NCI-H2107 treated with DMSO at 0.1 percent for 48 hours (cell line): Measurements from ENCODE around the gene TRAF5.
"Not testable (repeated sequence)": the region's sequence is repeated elsewhere in the genome, so short reads cannot be mapped to it uniquely, and the experiment has no call there.

Source experiments
- DNase-seq: peaks from one replicate; lab custom pipeline; 2025; ENCODE audit not compliant: unreplicated experiment; lab: John Stamatoyannopoulos, UW

The TRAF5 gene

DNA sequence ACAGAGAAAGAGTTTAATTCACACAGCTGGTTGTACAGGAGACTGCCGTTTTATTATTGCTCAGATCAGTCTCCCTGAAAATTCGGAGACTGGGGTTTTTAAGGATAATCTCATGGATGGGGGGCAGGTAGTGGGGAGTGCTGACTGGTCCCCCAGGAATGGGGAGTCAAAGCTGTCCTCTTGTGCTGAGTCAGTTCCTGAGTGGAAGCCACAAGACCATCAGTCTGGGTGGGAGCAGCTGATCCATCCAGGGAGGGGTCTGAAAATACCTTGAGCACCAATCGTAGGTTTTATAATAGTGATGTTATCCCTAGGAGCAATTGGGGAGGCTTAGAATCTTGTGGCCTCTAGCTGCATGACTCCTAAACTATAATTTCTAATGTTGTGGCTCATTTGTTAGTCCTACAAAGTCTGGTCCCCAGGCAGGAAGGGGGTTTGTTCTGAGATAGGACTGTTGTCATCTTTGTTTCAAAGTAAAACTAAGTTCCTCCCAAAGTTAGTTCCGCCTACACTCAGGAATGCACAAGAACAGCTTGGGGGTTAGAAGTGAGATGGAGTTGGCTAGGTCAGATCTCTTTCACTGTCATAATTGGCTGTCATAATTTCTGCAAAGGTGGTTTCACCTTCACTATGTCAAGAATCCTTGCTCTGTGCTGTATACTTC is 50.3 kb downstream of the TRAF5 start:
- no peak for DNase-seq

DNA sequence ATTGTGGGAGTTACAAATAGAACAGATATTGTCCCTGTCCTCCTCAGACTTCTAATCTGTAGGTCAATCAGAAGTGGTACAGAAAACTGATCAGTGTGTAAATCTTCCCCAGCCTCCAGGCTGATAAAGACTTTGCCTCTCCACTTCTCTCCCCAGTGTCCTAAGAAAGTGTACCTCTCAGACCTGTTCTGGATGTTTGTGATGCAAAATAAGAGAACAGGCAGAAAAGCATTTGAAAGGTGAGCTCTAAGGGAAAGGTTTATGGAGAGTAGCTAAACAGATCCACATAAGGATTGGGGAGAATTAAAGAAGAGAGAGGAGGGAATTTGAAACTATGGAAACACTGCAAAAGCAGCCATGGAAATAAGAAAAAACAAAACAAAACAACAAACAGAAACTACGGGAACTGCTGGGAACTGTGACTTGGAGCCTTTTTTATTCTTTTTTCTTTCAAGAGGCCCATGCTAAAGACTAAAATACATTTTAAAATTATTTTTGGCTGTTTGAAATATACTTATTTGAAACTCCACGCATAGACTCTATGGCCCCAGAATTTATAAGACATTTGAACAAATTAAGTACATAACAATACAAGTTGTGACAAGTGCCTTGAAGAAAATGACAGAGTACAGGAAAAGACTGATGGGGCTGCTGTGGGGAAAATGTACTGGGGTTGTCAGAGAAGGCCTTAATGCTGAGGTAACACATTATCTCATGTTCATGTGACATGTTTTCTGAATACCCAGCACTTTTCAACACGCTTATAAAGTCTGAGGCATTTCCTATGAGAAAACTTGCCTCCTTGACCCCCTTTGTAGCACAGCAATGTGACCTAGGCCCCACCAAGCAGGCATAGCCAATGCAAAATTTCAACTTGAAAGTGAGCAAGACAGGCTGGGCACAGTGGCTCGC is 51.2 kb downstream of the TRAF5 start:
- DNase-seq: no peak

DNA sequence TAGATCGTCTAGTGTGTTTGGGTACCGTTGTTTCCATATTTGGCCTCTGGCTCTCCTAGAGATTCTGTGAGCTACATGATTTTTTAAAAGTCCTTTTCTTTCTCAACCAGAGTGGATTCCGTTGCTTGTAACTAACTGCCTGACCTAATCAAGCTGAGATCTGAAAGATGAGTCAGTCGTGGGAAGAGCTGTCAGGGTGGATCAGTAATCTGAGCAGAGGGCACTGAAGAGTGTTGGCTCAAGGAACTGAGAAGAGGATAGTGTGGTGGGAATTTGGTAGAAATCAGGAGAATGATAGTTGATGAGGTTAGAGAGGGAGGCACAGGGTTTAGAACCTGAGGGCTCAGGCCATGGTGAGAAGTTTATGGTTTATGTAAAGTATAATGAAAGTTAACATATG is 52.2 kb downstream of the TRAF5 start:
- DNase-seq: no peak

DNA sequence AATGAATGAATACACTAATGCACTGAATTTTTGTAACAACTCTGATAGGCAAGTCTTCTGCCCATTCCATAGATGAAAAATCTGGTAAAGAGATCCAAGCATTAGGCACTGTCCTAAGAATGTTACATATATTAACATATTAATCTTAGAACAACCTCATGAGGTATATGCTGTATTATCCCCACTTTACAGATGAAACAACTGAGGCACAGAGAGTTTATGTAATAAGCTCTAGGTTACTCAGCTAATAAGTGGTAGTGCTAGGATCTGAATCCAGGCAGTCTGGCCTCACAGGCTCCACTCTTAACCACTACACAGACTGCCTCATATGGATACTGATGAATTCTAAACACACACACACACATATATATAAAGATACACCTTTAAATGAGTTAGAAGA is 52.8 kb downstream of the TRAF5 start:
- DNase-seq: no peak

DNA sequence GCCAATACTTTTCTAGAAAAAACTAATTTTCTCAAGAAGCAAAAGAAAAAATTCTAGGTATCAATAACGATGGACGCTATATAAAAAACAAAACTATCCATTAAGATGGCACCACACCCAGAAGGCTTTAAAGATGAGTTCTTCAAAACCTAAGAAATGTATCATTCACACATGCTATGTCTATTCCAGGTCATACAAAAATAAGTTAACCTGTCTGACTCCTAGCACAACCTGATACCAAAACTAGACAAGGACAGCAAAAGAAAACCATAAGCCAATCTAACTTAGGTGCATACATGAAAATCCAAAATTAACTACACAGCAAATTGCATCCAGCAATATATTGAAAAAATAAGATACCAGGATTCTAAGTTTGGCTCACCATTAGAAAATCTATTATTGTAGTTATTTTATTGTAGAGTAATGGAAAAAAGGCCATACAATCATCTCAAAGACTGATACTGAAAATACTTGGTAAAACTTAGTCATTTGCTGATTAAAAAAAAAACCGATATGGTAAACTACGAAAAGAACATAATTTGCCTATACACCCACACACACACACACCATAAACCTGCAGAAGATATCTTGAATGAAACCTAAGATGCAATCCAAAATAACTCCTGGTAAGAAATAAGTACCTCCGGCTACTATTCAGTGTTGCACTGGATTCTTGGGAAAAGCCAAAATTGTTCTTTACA is 55.0 kb downstream of the TRAF5 start:
- DNase-seq: no peak

DNA sequence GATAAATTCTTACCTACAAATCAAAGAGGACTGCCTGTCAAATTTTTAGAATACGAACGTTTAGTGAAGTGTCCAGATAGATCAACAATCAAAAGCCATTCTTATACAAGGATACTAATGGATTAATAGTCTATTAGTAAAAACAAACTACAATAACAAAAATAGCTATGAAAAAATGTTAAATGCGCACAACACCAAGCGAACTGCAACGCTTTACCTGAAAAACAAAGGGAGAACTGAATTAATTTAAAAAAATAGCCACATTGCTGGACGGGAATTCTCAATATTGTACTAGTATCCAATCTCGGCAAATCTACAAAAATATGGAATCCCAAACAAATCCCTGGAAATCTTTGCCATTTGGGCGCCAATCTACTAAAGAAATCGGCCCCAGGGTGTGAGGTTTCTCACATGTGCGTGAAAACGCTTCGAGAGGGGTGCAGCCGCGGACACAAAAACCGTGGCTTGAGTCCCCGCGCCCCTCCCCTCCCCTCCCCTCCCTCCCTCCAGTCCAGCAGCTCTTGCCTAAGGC is 55.6 kb downstream of the TRAF5 start:
- no peak for DNase-seq

DNA sequence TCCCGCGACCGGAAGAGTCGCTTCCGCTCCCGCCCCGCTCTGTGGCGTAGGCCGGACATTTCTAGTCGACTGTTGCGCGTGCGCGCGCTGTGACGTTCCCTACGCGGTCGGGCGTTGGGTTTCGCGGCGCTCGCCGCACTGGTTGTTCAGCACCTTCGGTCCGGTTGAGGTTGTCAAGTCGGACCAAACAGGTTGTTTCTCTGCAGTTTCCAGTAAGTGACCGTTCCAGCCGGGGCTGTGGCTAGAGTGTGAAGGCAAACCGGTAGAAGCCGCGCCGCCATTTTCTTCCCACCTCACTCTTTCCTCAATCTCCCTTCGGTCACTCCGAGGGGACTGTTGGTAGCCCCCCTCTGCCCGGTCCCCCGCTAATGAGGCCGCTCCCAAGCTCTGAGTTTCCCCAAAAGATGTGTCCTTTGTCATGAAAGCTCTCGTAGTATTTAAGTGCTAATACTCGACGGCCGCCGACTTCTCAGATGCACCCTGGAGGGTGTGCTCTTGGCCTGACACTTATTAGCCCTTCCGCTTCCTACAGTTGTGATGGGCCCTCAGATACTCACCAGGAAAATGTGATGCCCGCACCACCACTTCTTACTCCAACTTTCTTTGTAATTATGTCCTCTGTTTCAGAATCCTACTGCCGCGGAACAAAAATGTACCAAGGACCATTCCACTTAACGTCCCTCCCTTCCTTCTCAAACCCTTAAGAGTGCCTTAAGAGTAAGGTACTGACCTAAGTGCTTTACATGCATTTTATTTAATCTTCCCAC is 56.3 kb downstream of the TRAF5 start:
- peak; percentile 61 for DNase-seq

DNA sequence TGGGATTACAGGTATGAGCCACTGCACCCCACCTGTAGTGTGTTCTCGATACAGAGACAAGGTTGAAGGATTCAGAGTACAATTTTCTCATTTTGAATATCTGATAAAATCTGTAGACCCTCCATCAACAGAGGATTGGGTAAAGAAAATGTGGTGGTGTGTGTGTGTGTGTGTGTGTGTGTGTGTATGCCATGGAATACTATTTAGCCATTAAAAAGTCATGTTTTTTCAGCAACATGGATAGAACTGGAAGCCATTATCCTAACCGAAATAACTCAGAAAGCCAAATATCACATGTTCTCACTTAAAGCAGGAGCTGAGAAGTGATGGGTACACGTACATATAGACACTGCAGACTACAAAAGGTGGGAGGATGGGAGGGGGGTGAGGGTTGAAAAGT is 57.9 kb downstream of the TRAF5 start:
- DNase-seq: no peak

DNA sequence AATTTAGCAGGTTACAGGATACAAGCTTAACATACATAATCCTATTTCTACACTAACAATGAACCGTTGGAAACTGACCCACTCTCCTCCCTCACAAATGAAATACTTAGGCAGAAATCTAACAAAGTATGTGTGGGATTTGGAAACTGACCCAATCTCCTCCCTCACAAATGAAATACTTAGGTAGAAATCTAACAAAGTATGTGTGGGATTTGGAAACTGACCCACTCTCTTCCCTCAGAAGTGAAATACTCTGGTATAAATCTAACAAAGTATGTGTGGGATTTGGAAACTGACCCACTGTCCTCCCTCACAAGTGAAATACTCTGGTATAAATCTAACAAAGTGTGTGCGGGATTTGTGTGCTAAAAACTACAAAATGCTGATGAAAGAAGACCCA is 60.3 kb downstream of the TRAF5 start:
- no peak for DNase-seq

DNA sequence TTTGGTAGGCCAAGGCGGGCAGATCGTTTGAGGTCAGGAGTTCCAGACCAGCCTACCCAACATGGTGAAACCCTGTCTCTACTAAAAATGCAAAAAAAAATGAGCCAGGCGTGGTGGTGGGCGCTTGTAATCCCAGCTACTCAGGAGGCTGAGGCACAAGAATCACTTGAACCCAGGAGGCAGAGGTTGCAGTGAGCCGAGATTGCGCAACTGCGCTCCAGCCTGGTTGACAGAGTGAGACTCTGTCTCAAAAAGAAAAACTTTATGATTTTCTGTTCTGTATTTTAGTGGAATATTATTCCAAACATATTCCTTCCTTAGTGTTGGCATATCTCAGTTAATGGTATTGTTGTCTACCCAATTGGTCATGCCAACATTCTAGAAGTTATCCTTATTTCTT is 64.2 kb downstream of the TRAF5 start:
- not testable (repeated sequence) for DNase-seq

DNA sequence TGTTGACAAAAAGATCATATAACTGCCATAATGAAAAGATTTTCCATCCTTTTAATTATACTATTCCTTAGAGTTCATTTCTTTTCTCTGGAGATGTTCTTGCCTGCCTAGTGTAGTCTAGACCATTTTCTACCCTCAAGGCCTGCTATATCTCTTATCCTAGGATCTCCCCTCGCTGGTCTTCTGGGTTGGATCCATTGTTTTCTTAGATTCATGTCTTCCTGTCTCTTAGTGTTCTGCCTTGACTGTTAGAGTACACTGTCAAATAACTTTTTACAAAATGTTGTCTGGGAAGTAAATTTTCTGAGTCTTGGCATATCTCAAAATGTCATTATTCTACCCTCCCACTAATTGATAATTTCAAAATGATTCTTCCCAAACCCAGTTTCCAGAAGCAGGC is 66.6 kb downstream of the TRAF5 start:
- no peak for DNase-seq

DNA sequence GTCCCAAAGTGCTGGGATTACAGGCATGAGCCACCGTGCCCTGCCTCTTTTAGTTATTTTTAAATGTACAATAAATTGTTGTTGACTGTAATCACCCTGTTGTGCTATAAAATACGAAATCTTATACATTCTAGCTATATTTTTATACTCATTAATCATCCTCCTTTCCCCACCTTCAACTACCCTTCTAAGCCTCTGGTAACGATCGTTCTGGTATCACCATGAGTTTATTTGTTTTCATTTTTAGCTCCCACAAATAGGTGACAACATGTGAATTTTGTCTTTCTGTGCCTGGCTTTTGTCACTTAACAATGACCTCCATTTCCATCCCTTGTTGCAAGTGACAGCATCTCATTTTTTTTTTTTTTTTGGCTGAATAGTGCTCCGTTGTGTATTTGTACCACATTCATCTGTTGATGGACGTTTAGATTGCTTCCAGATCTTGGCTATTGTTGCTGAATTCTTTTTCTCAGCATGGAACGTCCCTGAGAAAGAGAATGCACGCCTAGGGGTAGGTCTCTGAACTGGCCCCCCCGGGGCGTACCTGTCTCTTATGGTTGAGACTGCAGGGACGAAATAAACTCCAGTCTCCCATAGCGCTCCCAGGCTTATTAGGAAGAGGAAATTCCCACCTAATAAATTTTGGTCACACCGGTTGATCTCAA is 71.8 kb downstream of the TRAF5 start:
- DNase-seq: not testable (repeated sequence)

DNA sequence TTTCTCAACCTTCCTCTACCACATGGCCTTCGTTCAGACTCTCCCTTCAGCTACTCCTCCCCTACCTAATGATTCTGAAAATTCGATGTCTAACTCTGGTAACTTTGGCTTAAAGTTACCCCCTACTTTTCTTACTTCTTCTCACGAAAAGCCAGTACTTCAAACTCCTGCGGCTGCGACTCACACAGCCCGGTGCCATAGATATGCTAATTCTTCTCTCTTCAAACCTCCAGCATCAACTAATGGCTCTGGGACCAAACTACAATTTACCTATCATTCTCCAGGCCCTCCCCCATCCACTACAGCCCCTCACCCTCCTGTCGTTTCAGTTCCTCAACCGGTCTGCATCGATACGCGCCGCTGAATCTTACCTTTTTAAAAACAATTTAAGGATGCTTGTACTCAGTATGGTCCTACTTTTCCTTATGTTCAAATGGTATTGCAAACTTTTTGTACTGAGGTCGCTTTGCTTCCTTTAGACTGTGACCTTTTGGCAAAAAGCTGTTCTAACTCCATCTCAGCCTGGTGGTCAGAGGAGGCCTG is 73.3 kb downstream of the TRAF5 start:
- DNase-seq: not testable (repeated sequence)

DNA sequence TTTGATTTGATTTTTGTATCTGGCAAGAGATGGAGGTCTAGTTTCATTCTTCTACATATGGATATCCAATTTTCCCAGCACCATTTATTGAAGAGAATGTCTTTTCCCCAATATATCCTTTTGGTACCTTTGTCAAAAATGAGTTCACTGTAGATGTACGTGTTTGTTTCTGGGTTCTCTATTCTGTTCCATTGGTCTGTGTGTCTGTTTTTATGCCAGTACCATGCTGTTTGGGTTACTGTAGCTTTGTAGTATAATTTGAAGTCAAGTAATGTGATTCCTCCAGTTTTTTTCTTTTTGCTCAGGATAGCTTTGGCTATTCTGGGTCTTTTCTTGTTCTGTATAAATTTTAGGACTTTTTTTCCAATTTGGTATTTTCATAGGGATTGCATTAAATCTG is 75.1 kb downstream of the TRAF5 start:
- not testable (repeated sequence) for DNase-seq

DNA sequence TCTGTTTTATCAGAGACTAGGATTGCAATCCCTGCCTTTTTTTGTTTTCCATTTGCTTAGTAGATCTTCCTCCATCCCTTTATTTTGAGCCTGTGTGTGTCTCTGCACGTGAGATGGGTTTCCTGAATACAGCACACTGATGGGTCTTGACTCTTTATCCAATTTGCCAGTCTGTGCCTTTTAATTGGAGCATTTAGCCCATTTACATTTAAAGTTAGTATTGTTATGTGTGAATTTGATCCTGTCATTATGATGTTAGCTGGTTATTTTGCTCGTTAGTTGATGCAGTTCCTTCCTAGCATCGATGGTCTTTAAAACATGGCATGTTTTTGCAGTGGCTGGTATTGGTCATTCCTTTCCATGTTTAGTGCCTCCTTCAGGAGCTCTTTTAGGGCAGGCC is 79.5 kb downstream of the TRAF5 start:
- not testable (repeated sequence) for DNase-seq

DNA sequence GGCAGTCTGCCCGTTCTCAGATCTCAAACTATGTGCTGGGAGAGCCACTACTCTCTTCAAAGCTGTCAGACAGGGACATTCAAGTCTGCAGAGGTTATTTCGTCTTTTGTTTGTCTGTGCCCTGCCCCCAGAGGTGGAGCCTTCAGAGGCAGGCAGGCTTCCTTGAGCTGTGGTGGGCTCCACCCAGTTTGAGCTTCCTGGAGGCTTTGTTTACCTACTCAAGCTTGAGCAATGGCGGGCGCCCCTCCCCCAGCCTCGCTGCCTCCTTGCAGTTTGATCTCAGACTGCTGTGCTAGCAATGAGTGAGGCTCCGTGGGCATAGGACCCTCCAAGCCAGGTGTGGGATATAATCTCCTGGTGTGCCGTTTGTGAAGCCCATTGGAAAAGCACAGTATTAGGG is 81.1 kb downstream of the TRAF5 start:
- DNase-seq: not testable (repeated sequence)

DNA sequence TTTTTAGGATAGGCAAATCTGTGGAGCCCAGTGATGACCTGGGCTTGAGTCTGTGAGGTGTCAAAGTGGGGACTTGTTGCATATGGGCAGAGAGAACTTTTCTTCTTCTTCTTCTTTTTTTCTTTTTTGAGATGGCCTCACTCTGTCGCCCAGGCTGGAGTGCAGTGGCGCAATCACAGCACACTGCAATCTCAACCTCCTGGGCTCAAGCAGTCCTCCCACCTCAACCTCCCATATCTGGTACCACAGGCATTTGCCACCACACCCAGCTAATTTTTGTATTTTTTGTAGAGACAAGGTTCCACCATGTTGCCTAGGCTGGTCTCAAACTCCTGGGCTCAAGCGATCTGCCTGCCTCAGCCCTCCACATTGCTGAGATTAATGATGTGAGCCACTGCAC is 85.0 kb downstream of the TRAF5 start:
- DNase-seq: no peak

DNA sequence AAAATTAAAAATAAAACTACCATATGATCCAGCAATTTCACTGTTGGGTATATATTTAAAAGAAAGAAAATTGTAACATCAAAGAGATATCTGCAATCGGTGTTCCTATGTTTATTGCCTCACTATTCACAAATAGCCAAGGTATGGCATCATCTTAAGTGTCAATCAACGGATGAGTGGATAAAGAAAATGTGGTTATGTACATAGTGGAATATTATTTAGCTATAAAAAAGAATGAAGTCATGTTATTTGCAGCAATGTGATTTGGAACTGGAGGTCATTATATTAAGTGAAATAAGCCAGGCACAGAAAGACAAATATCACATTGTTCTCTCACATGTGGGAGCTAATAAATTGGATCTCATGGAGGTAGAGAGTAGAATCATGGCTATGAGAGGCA is 89.1 kb downstream of the TRAF5 start:
- no peak for DNase-seq

DNA sequence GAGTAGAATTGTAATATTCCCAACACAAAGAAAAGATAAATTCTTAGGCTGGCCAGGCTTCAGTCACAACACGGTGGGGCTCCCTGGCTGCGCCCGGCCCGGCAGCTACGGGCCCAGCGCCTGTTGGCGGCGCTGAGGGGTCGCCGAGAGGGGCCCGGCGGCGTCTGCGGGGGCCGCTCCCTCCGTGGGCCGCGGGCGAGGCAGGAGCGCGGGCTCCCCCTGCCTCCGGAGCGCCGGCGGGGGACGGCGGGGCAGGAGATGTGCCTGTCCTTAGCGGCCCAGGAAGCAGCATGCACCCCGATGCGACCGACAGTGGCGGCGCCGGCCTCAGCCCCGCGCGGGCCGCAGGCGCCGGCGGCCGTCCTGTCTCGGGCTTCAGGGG is 89.6 kb downstream of the TRAF5 start:
- DNase-seq: not testable (repeated sequence)
